ENCODE results near the gene CYP3A4.

DNA sequence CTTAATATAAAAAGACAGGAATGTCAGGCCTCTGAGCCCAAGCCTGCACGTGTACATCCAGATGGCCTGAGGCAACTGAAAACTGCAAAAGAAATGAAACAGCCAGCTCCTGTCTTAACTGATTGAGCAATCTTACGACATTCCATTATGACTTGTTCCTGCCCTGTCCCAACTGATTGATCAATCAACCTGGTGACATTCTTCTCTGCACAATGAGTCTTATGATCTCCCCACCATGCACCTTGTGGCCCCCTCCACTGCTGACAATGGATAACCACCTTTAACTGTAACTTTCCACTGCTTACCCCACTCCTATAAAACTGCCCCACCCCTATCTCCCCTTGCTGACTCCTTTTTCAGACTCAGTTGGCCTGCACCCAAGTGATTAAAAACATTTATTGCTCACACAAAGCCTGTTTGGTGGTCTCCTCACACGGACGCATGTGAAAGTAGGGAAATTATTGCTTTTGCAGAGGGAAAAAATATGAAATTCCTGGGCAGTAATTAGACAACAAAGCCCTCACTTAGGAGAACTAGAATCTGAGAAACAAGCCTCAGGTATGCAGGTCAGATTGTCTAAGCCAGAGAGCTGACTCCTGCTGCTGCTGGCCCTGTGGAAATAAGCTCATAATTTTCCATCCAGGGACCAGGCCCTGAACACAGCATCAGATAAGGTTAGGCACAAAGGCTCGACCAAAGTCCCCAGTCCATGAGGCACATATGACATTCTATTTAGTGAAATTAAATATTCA, 54.3 kb downstream of the CYP3A4 start:
- TF ChIP-seq POLR2A (IDR thresholded peaks at IDR 0.05; ENCODE audit: low read length) (no peak), GATA1 (IDR thresholded peaks at IDR 0.05; ENCODE audit: low read depth, low read length) (no peak)

Measured in erythroblast (primary cell).